Large intestine (tissue), 3 donors: ENCODE results near the gene SMPD3. TPM values are rescaled to one million over a fixed set of nuclear protein-coding genes. Genes with fewer than 3 reads are reported as not detected.

ENCODE experiments used
- DNase-seq, 2 donors: peaks; one replicate each; pipeline versions ENCODE4 v3.0.0 to v3.0.0-alpha.2; 2013
- H3K27ac ChIP-seq: one replicate; pipeline ENCODE4 v1.5.1; 2013; ENCODE audit warnings: low read length
- H3K27me3 ChIP-seq: 2 replicates; pipeline ENCODE4 v1.6.1; 2013; ENCODE audit warnings: low read length; ENCODE audit not compliant: control insufficient read depth, insufficient read depth
- H3K36me3 ChIP-seq: 2 replicates; pipeline ENCODE4 v1.6.1; 2013; ENCODE audit warnings: low read length; ENCODE audit not compliant: control insufficient read depth, insufficient read depth
- H3K4me1 ChIP-seq: one replicate; pipeline ENCODE4 v1.6.1; 2013; ENCODE audit warnings: low read length; ENCODE audit not compliant: control insufficient read depth, insufficient read depth
- H3K4me3 ChIP-seq: one replicate; pipeline ENCODE4 v1.5.1; 2013; ENCODE audit warnings: low read length
- H3K9me3 ChIP-seq: one replicate; pipeline ENCODE4 v1.6.1; 2013; ENCODE audit warnings: mild to moderate bottlenecking, low read depth, low read length, moderate library complexity; ENCODE audit not compliant: control insufficient read depth
- WGBS: methylation state at CpG from one replicate; pipeline ENCODE4 v1.1.5; 2013; ENCODE audit warnings: low lambda C conversion rate; ENCODE audit not compliant: insufficient coverage; 5-methylcytosine and 5-hydroxymethylcytosine counted together
- polyA plus RNA-seq: library from polyadenylated mRNA; unstranded; fragments of 120-200 nt; gene quantifications from one replicate; pipeline ENCODE4 v1.2.1, GENCODE V29; 2013

SMPD3 gene
- polyA plus RNA-seq, 1 donor, result 49.4 TPM

DNA sequence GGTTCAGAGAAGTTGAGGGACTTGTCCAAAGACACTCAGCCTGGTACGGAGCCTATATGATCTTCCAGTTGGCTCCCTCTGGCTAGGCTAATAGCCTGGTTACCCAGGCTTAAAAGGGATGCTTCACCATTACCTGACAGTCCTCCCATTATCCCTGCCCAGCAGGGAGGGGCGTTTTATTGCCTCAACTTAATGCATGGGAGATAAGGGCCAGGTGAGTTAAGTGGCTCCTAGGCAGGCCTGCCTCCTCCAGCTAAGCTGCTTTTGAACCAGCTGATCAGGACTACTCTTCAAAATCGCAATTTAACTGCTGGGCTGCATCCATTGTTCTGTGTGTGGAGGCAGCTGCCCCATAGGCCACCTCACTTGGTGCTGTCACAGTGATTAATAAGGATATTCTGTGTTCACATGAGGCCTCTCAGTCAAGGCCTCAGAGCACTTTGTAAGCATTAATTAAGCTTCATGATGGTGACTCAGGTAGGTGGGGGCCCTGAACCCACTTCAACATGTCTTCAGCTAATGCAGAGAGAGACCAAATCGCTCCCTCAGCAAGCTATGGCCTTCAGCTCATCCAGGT lies 27.9 kb downstream of the SMPD3 start:
- peak in 1 of 2 donors; percentile 35 for DNase-seq
- Histone ChIP-seq H3K27ac (no peak overlapping the region), H3K4me3 (no peak overlapping the region), H3K4me1 (peaks cover 15% of the 10 kb centered on the region), H3K27me3 (no peaks in the 10 kb centered on the region), H3K9me3 (no peaks in the 10 kb centered on the region), H3K36me3 (no peaks in the 10 kb centered on the region)
- no CpG with 5 or more reads among the region's 4 CpGs for WGBS

GRCh38 chr16:68417711-68418301 lies 30.5 kb downstream of the SMPD3 start:
- H3K4me1 ChIP-seq, result peaks cover 15% of the 10 kb centered on the region
- DNase-seq, result peak; percentile 27 to 64
- H3K27ac ChIP-seq, result peak overlapping the region; percentile 26
- H3K9me3 ChIP-seq, result no peaks in the 10 kb centered on the region
- H3K36me3 ChIP-seq, result no peaks in the 10 kb centered on the region
- no peaks in the 10 kb centered on the region for H3K27me3 ChIP-seq
- WGBS, result no CpG with 5 or more reads among the region's 11 CpGs
- no peak overlapping the region for H3K4me3 ChIP-seq

GRCh38 chr16:68416057-68417046 lies 32.0 kb downstream of the SMPD3 start:
- WGBS, result 54% methylated on average over 5 of the region's 15 CpGs
- H3K36me3 ChIP-seq, result no peaks in the 10 kb centered on the region
- H3K4me1 ChIP-seq, result peaks cover 15% of the 10 kb centered on the region
- DNase-seq, result peak; percentile 29 to 72
- no peaks in the 10 kb centered on the region for H3K27me3 ChIP-seq
- peak overlapping the region; percentile 26 for H3K27ac ChIP-seq
- no peaks in the 10 kb centered on the region for H3K9me3 ChIP-seq
- no peak overlapping the region for H3K4me3 ChIP-seq

DNA sequence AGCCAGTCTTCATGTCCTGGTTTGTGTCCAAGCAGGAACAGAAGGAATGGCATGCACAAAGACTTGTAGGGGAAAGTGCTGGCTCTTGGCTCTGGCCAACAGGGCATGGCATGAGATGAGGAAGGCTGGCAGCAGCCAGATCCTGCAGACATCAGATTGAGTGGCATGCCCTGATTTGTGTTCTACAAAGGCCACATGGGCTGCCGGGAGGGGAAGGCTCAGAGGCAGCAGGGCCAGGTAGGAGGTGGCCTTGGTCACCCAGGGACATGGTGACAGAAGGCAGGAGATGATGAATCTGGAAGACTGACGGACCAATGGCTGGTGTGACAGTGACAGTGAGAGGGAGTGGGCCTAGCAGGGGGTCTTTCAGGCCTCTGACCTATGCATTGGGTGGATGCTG lies 33.7 kb downstream of the SMPD3 start:
- H3K9me3 ChIP-seq, result no peaks in the 10 kb centered on the region
- peaks cover 15% of the 10 kb centered on the region for H3K4me1 ChIP-seq
- no peak overlapping the region for H3K4me3 ChIP-seq
- H3K27me3 ChIP-seq, result no peaks in the 10 kb centered on the region
- no peak for DNase-seq
- H3K27ac ChIP-seq, result no peak overlapping the region
- no CpG with 5 or more reads among the region's 2 CpGs for WGBS
- H3K36me3 ChIP-seq, result no peaks in the 10 kb centered on the region

DNA sequence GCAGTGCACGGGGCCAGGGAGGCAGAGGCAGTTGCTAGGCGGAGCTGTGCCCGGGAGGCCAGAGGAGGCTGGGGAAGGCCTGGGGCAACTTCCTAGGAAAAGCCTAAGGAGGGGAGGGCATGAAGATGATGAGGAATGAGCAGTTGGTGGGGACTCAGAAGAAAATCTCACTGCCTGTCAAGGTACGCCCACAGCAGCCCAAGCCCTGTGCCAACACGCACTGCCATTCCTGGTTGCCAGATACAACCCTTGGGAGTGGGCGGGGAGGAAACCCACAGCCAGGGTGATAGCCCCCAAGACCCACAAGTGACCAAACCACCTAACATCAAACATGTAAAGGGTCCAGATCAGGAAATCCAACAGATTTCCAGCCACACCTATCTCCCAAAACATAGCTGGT lies 36.2 kb downstream of the SMPD3 start:
- Histone ChIP-seq H3K9me3 (no peaks in the 10 kb centered on the region), H3K36me3 (no peaks in the 10 kb centered on the region), H3K4me1 (peaks cover 12% of the 10 kb centered on the region), H3K27me3 (no peaks in the 10 kb centered on the region), H3K4me3 (no peak overlapping the region), H3K27ac (no peak overlapping the region)
- WGBS, result no CpG with 5 or more reads among the region's 6 CpGs
- DNase-seq, result no peak

- H3K27me3 ChIP-seq, result peaks cover 3% of the 10 kb centered on the region
- no peaks in the 10 kb centered on the region for H3K9me3 ChIP-seq
- no peak overlapping the region for H3K4me3 ChIP-seq
- H3K27ac ChIP-seq, result no peak overlapping the region
- peaks cover 4% of the 10 kb centered on the region for H3K4me1 ChIP-seq
- H3K36me3 ChIP-seq, result no peaks in the 10 kb centered on the region
- no CpG with 5 or more reads among the region's 2 CpGs for WGBS
- DNase-seq, result no peak
Observed at GRCh38 chr16:68411086-68411485, 37.2 kb downstream of the SMPD3 start.

DNA sequence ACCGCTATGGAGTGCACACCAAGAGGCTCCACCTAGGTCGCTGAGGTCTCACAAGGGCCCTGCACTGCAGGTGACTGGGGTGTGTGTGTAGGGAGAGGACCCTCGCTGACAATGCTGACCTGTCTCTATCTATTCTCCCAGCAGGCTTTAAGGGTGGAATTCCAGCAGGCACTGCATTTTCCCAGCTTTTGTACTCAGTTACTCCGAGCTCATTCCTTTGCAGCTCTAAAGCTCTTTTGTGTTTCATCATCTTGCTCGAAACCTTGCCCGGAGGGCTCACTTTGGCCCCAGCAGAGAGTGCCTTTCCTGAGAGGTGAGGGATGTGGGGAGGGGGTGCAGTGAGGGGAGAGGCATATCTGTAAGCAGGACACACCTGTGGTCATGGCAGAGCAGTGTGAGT lies 39.3 kb downstream of the SMPD3 start:
- no peak for DNase-seq
- Histone ChIP-seq H3K27ac (no peak overlapping the region), H3K36me3 (no peaks in the 10 kb centered on the region), H3K9me3 (no peaks in the 10 kb centered on the region), H3K4me1 (no peaks in the 10 kb centered on the region), H3K27me3 (peaks cover 3% of the 10 kb centered on the region), H3K4me3 (no peak overlapping the region)
- WGBS, result no CpG with 5 or more reads among the region's 6 CpGs

- no peak overlapping the region for H3K27ac ChIP-seq
- no CpG with 5 or more reads among the region's 1 CpG for WGBS
- H3K36me3 ChIP-seq, result no peaks in the 10 kb centered on the region
- peaks cover 3% of the 10 kb centered on the region for H3K27me3 ChIP-seq
- no peaks in the 10 kb centered on the region for H3K9me3 ChIP-seq
- no peak for DNase-seq
- H3K4me3 ChIP-seq, result no peak overlapping the region
- no peaks in the 10 kb centered on the region for H3K4me1 ChIP-seq
Observed at GRCh38 chr16:68408428-68408827, 39.9 kb downstream of the SMPD3 start.

- Histone ChIP-seq H3K27ac (no peak overlapping the region), H3K4me3 (no peak overlapping the region), H3K9me3 (no peaks in the 10 kb centered on the region), H3K4me1 (no peaks in the 10 kb centered on the region), H3K27me3 (peaks cover 3% of the 10 kb centered on the region), H3K36me3 (no peaks in the 10 kb centered on the region)
- no peak for DNase-seq
- WGBS, result no CpG with 5 or more reads among the region's 17 CpGs
Observed at GRCh38 chr16:68406458-68407152, 41.7 kb downstream of the SMPD3 start.

- WGBS, result no CpG with 5 or more reads among the region's 8 CpGs
- Histone ChIP-seq H3K4me3 (no peak overlapping the region), H3K27me3 (peaks cover 3% of the 10 kb centered on the region), H3K36me3 (no peaks in the 10 kb centered on the region), H3K27ac (no peak overlapping the region), H3K4me1 (no peaks in the 10 kb centered on the region), H3K9me3 (no peaks in the 10 kb centered on the region)
- no peak for DNase-seq
Observed at GRCh38 chr16:68404736-68405345, 43.5 kb downstream of the SMPD3 start.
